Upper lobe of right lung (tissue), 1 donor: Measurements from ENCODE around the gene MRPL2. TPM values are rescaled to one million over a fixed set of nuclear protein-coding genes. Genes with fewer than 3 reads are reported as not detected.
A peak's percentile ranks its signal among the peaks of the same experiment; 100 is the strongest.

Experiments
- ATAC-seq: fragments of 200-7000 bp; cut with Tn5 transposase; one replicate; pipeline ENCODE4 v1.9.1; 2020; ENCODE audit warnings: mild to moderate bottlenecking, moderate library complexity
- DNase-seq: peaks from one replicate; pipeline ENCODE4 v3.0.0-alpha.2; 2020
- H3K27ac ChIP-seq: fragments of 200-600 bp; one replicate; pipeline ENCODE4 v1.8.0; 2022
- H3K27me3 ChIP-seq: fragments of 200-600 bp; one replicate; pipeline ENCODE4 v1.8.0; 2022; ENCODE audit warnings: mild to moderate bottlenecking
- H3K36me3 ChIP-seq: fragments of 200-600 bp; one replicate; pipeline ENCODE4 v1.8.0; 2022
- H3K4me1 ChIP-seq: fragments of 200-600 bp; one replicate; pipeline ENCODE4 v1.8.0; 2022
- H3K4me3 ChIP-seq: fragments of 200-600 bp; one replicate; pipeline ENCODE4 v1.8.0; 2022; ENCODE audit warnings: mild to moderate bottlenecking
- H3K9me3 ChIP-seq: fragments of 200-600 bp; one replicate; pipeline ENCODE4 v1.8.0; 2022
- CTCF ChIP-seq: fragments of 200-600 bp; IDR thresholded peaks from one replicate; pipeline ENCODE4 v1.8.0; 2022; ENCODE audit warnings: antibody characterized with exemption
- intact Hi-C: fragments of 100-400 bp; cut with DNase I; formaldehyde crosslinking; loops from one replicate; pipeline ENCODE4 v1.11.0; 2022
- total RNA-seq: library from RNA; stranded (reverse); fragmentation: NEBNext Ultra II Directional; extraction: Animal tissue kit (Norgen Biotek cat#: 25700); gene quantifications from one replicate; pipeline ENCODE4 v1.2.1, GENCODE V29; 2021
- donor health status: DM: no; HTN: yes; CAD: no; lungs with severe emphysema.

Gene MRPL2
- total RNA-seq, 1 donor from 2014 or later, result 42.4 TPM

- TF ChIP-seq CTCF, result no peak
- Histone ChIP-seq H3K4me3 (peak within 1 kb of the TSS; percentile 56), H3K27me3 (no peaks in the 10 kb centered on the region), H3K36me3 (peaks cover 55% of the 10 kb centered on the region), H3K27ac (peak within 1 kb of the TSS; percentile 80), H3K4me1 (peaks cover 35% of the 10 kb centered on the region), H3K9me3 (no peaks in the 10 kb centered on the region)
- peak; percentile 99 for DNase-seq
- intact Hi-C loops, result no loop called here
- peak; percentile 98 for ATAC-seq
These were observed 45.3 kb downstream of the MRPL2 start, which contains the start of the genes KLHDC3 and MEA1 for GRCh38 chr6:43013843-43014433. KLHDC3 (plus strand) TSS chr6:43014249; CDS start chr6:43017193, 2,944 bp downstream. MEA1 (minus strand) TSS chr6:43013946; CDS start chr6:43013813, 133 bp downstream.

- intact Hi-C loops, result no loop called here
- H3K9me3 ChIP-seq, result no peaks in the 10 kb centered on the region
- no peaks in the 10 kb centered on the region for H3K27me3 ChIP-seq
- H3K27ac ChIP-seq, result peak overlapping the region; percentile 80
- H3K4me1 ChIP-seq, result peaks cover 35% of the 10 kb centered on the region
- peak overlapping the region; percentile 56 for H3K4me3 ChIP-seq
- ATAC-seq (no peak), DNase-seq (no peak)
- no peak for TF ChIP-seq CTCF
- peaks cover 55% of the 10 kb centered on the region for H3K36me3 ChIP-seq
These were observed 46.0 kb downstream of the MRPL2 start for GRCh38 chr6:43013097-43013842.

- Histone ChIP-seq H3K27ac (no peak overlapping the region), H3K9me3 (no peaks in the 10 kb centered on the region), H3K27me3 (no peaks in the 10 kb centered on the region), H3K4me3 (no peak overlapping the region), H3K36me3 (peaks cover 54% of the 10 kb centered on the region), H3K4me1 (peaks cover 35% of the 10 kb centered on the region)
- DNase-seq (no peak), ATAC-seq (no peak)
- intact Hi-C loops, result no loop called here
- TF ChIP-seq CTCF, result no peak
These were observed 46.9 kb downstream of the MRPL2 start for GRCh38 chr6:43012364-43012763.

GRCh38 chr6:43011207-43011606 lies 48.0 kb downstream of the MRPL2 start:
- intact Hi-C loops, result no loop called here
- Histone ChIP-seq H3K4me3 (no peak overlapping the region), H3K36me3 (peaks cover 58% of the 10 kb centered on the region), H3K27me3 (no peaks in the 10 kb centered on the region), H3K9me3 (no peaks in the 10 kb centered on the region), H3K4me1 (peaks cover 25% of the 10 kb centered on the region), H3K27ac (no peak overlapping the region)
- ATAC-seq, result no peak
- DNase-seq, result no peak
- TF ChIP-seq CTCF, result no peak

- peak; percentile 20 for TF ChIP-seq CTCF
These were observed 50.1 kb downstream of the MRPL2 start for GRCh38 chr6:43009124-43009523.

More at GRCh38 chr6:43009124-43009523, 50.1 kb downstream of the MRPL2 start:
- Histone ChIP-seq H3K9me3 (no peaks in the 10 kb centered on the region), H3K4me3 (no peak overlapping the region), H3K27me3 (no peaks in the 10 kb centered on the region), H3K27ac (no peak overlapping the region), H3K36me3 (peaks cover 58% of the 10 kb centered on the region), H3K4me1 (peaks cover 10% of the 10 kb centered on the region)
- intact Hi-C loops, result no loop called here
- DNase-seq (no peak), ATAC-seq (no peak)
